ENCODE data around the gene MYO3B.

The MYO3B gene

GRCh38 chr2:170300993-170301392 is 123.0 kb downstream of the MYO3B start:
- Histone ChIP-seq H3K4me1 (ENCODE audit: insufficient read depth, low read length) (no peaks in the 10 kb centered on the region), H3K36me3 (ENCODE audit: insufficient read depth, low read length) (no peaks in the 10 kb centered on the region), H3K4me2 (ENCODE audit: insufficient read depth, low read length) (no peak overlapping the region), H3K27ac (ENCODE audit: low read length) (no peak overlapping the region), H4K20me1 (ENCODE audit: insufficient read depth, low read length) (no peaks in the 10 kb centered on the region), H3K9me3 (ENCODE audit: insufficient read depth, low read length, severe bottlenecking) (no peaks in the 10 kb centered on the region), H3K27me3 (ENCODE audit: insufficient read depth, low read length, poor library complexity) (peaks cover 15% of the 10 kb centered on the region), H2AFZ (ENCODE audit: low read depth, low read length) (no peak overlapping the region), H3K79me2 (ENCODE audit: insufficient read depth, low read length) (no peaks in the 10 kb centered on the region), H3K4me3 (ENCODE audit: low read depth in 1 of 2, low read length in 2 of 2) (no peak overlapping the region), H3K9ac (ENCODE audit: low read depth, low read length) (no peak overlapping the region)
- no peak for DNase-seq
- ATAC-seq (ENCODE audit: insufficient read depth, low read depth), result no peak
- TF ChIP-seq EZH2 (IDR thresholded peaks at IDR 0.05; ENCODE audit: borderline replicate concordance, low read depth, low read length, severe bottlenecking), result no peak
- no peak for TF ChIP-seq CTCF (IDR thresholded peaks at IDR 0.05; ENCODE audit: borderline replicate concordance, extremely low read depth, low read length, poor library complexity, severe bottlenecking)

- TF ChIP-seq EZH2 (IDR thresholded peaks at IDR 0.05; ENCODE audit: borderline replicate concordance, low read depth, low read length, severe bottlenecking) (no peak), CTCF (IDR thresholded peaks at IDR 0.05; ENCODE audit: borderline replicate concordance, extremely low read depth, low read length, poor library complexity, severe bottlenecking) (no peak)
- no peaks in the 10 kb centered on the region for H3K79me2 ChIP-seq (ENCODE audit: insufficient read depth, low read length)
- no peak overlapping the region for H3K4me3 ChIP-seq (ENCODE audit: low read depth in 1 of 2, low read length in 2 of 2)
- H3K27ac ChIP-seq (ENCODE audit: low read length), result no peak overlapping the region
- H3K9ac ChIP-seq (ENCODE audit: low read depth, low read length), result no peak overlapping the region
- no peaks in the 10 kb centered on the region for H4K20me1 ChIP-seq (ENCODE audit: insufficient read depth, low read length)
- H2AFZ ChIP-seq (ENCODE audit: low read depth, low read length), result no peak overlapping the region
- H3K27me3 ChIP-seq (ENCODE audit: insufficient read depth, low read length, poor library complexity), result peaks cover 18% of the 10 kb centered on the region
- no peak for ATAC-seq (ENCODE audit: insufficient read depth, low read depth)
- H3K36me3 ChIP-seq (ENCODE audit: insufficient read depth, low read length), result no peaks in the 10 kb centered on the region
- no peaks in the 10 kb centered on the region for H3K9me3 ChIP-seq (ENCODE audit: insufficient read depth, low read length, severe bottlenecking)
- DNase-seq, result no peak
- H3K4me1 ChIP-seq (ENCODE audit: insufficient read depth, low read length), result no peaks in the 10 kb centered on the region
- H3K4me2 ChIP-seq (ENCODE audit: insufficient read depth, low read length), result no peak overlapping the region
These were observed 123.7 kb downstream of the MYO3B start for GRCh38 chr2:170301626-170302025.

- H3K79me2 ChIP-seq (ENCODE audit: insufficient read depth, low read length), result no peaks in the 10 kb centered on the region
- no peak for TF ChIP-seq EZH2 (IDR thresholded peaks at IDR 0.05; ENCODE audit: borderline replicate concordance, low read depth, low read length, severe bottlenecking)
- no peak for TF ChIP-seq CTCF (IDR thresholded peaks at IDR 0.05; ENCODE audit: borderline replicate concordance, extremely low read depth, low read length, poor library complexity, severe bottlenecking)
- DNase-seq (no peak), ATAC-seq (ENCODE audit: insufficient read depth, low read depth) (no peak)
- H3K27me3 ChIP-seq (ENCODE audit: insufficient read depth, low read length, poor library complexity), result peaks cover 18% of the 10 kb centered on the region
- H3K4me3 ChIP-seq (ENCODE audit: low read depth in 1 of 2, low read length in 2 of 2), result no peak overlapping the region
- no peak overlapping the region for H2AFZ ChIP-seq (ENCODE audit: low read depth, low read length)
- no peaks in the 10 kb centered on the region for H3K9me3 ChIP-seq (ENCODE audit: insufficient read depth, low read length, severe bottlenecking)
- no peaks in the 10 kb centered on the region for H3K4me1 ChIP-seq (ENCODE audit: insufficient read depth, low read length)
- H4K20me1 ChIP-seq (ENCODE audit: insufficient read depth, low read length), result no peaks in the 10 kb centered on the region
- no peak overlapping the region for H3K9ac ChIP-seq (ENCODE audit: low read depth, low read length)
- H3K4me2 ChIP-seq (ENCODE audit: insufficient read depth, low read length), result no peak overlapping the region
- H3K36me3 ChIP-seq (ENCODE audit: insufficient read depth, low read length), result no peaks in the 10 kb centered on the region
- H3K27ac ChIP-seq (ENCODE audit: low read length), result no peak overlapping the region
These were observed 127.8 kb downstream of the MYO3B start for GRCh38 chr2:170305711-170306110.

Data from DND-41 (cell line).